ENCODE measurements around the gene DNAH6.
"Not testable (repeated sequence)": the region's sequence is repeated elsewhere in the genome, so short reads cannot be mapped to it uniquely, and the experiment has no call there.

GRCh38 chr2:84773562-84773961, 257.3 kb downstream of the DNAH6 start:
- TF ChIP-seq, protein P1, sequence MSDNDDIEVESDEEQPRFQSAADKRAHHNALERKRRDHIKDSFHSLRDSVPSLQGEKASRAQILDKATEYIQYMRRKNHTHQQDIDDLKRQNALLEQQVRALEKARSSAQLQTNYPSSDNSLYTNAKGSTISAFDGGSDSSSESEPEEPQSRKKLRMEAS (IDR thresholded peaks at IDR 0.05; ENCODE audit: low read depth, low read length) = not testable (repeated sequence)
- TF ChIP-seq, protein P2, sequence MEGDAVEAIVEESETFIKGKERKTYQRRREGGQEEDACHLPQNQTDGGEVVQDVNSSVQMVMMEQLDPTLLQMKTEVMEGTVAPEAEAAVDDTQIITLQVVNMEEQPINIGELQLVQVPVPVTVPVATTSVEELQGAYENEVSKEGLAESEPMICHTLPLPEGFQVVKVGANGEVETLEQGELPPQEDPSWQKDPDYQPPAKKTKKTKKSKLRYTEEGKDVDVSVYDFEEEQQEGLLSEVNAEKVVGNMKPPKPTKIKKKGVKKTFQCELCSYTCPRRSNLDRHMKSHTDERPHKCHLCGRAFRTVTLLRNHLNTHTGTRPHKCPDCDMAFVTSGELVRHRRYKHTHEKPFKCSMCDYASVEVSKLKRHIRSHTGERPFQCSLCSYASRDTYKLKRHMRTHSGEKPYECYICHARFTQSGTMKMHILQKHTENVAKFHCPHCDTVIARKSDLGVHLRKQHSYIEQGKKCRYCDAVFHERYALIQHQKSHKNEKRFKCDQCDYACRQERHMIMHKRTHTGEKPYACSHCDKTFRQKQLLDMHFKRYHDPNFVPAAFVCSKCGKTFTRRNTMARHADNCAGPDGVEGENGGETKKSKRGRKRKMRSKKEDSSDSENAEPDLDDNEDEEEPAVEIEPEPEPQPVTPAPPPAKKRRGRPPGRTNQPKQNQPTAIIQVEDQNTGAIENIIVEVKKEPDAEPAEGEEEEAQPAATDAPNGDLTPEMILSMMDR (IDR thresholded peaks at IDR 0.05; ENCODE audit: low read depth, low read length) = not testable (repeated sequence)
- not testable (repeated sequence) for TF ChIP-seq POLR2A (IDR thresholded peaks at IDR 0.05; ENCODE audit: extremely low read depth, insufficient read length)

All from NB4 (cell line).